ENCODE data around the gene KPNA2. TPM values are rescaled to one million over a fixed set of nuclear protein-coding genes. Genes with fewer than 3 reads are reported as not detected.
A peak's percentile ranks its signal among the peaks of the same experiment; 100 is the strongest.

The KPNA2 gene
- total and polyA plus RNA-seq, 11 donors, result 10.6 to 50.7 (median 20.4) TPM

DNA sequence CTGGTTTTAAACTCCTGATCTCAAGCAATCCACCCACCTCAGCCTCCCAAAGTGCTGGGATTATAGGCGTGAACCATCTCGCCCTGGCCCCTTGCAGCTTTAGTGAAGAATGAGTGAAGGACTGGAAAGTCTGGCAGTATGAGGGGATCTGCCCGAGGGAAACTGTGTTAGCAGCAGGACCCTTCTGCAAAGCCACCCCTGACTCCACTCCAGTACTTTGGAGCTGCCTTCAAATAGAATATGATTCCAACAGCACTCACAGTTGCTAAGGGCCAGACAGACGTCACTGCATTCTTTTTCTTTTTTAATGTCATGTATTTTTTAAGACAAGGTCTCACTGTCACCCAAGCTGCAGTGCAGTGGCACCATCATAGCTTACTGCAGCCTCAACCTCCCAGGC lies 52.3 kb downstream of the KPNA2 start:
- WGBS, 4 donors, result 69 to 81% (median 77%) methylated on average over 4 of the region's 4 CpGs
- Histone ChIP-seq H3K36me3 (no peaks in the 10 kb centered on the region), H3K27ac (no peak overlapping the region), H3K4me1 (peaks cover 0 to 43% (median 3%) of the 10 kb centered on the region in 12 donors), H3K9me3 (no peaks in the 10 kb centered on the region), H3K4me3 (no peak overlapping the region), H3K27me3 (no peaks in the 10 kb centered on the region)
- DNase-seq, result no peak
- peak in 2 of 4 donors; percentile 49 to 53 for ATAC-seq
- intact Hi-C loops (cut with DNase I), result no loop called here
- TF ChIP-seq CTCF (IDR thresholded peaks at IDR 0.05) (no peak), POLR2A (IDR thresholded peaks at IDR 0.05) (no peak)

- WGBS, 4 donors, result 13 to 32% (median 25%) methylated on average over 3 of the region's 3 CpGs
- peak overlapping the region in 2 of 12 donors; percentile 31 to 42 for H3K27ac ChIP-seq
- ATAC-seq (peak; percentile 76 to 92 (median 84)), DNase-seq (peak in 4 of 5 donors; percentile 49 to 68 (median 60))
- no peak overlapping the region for H3K4me3 ChIP-seq
- H3K27me3 ChIP-seq, result no peaks in the 10 kb centered on the region
- H3K36me3 ChIP-seq, result no peaks in the 10 kb centered on the region
- TF ChIP-seq POLR2A (IDR thresholded peaks at IDR 0.05), result no peak
- no peak for TF ChIP-seq CTCF (IDR thresholded peaks at IDR 0.05)
- no peaks in the 10 kb centered on the region for H3K9me3 ChIP-seq
- intact Hi-C loops (cut with DNase I), result loop anchor here in 1 of 10 donors (10.0 kb wide), 1 partner anchor 55 kb away; the partner anchor contains the start of gene KPNA2
- H3K4me1 ChIP-seq, result peaks cover 0 to 43% (median 3%) of the 10 kb centered on the region in 12 donors
Observed at GRCh38 chr17:68089881-68090280, 54.3 kb downstream of the KPNA2 start.

DNA sequence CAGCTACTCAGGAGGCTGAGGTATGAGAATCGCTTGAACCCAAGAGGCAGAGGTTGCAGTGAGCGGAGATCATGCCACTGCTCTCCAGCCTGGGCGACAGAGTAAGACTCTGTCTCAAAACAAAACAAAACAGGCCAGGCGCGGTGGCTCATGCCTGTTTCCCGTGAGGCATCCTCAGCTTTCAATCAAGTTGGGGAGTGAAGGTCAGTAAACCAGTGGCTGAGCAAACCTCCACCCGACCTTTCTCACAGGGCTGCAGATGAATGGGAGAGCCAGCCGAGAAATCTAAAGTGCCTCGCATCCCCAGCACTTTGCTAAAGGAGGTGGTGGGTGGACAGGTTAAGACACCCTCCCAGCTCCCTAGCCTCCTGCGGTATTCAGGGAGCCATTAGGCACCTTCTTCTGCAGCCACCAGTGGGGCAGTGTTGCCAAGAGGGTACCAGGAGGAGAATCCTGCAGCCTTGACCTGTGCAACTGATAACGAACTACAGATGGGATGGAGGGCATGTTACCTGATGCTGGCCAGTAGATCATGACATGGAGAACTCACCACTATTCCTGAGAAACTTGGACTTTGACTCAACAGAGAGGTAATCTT lies 59.0 kb downstream of the KPNA2 start:
- Histone ChIP-seq H3K4me1 (peaks cover 0 to 12% (median 0%) of the 10 kb centered on the region in 12 donors), H3K9me3 (no peaks in the 10 kb centered on the region), H3K36me3 (no peaks in the 10 kb centered on the region), H3K27me3 (no peaks in the 10 kb centered on the region), H3K27ac (no peak overlapping the region), H3K4me3 (no peak overlapping the region)
- DNase-seq, result no peak
- intact Hi-C loops (cut with DNase I), result loop anchor here in 1 of 10 donors (10.0 kb wide), 1 partner anchor 60 kb away; the partner anchor contains the start of gene KPNA2
- ATAC-seq, result no peak
- no peak for TF ChIP-seq CTCF (IDR thresholded peaks at IDR 0.05)
- no peak for TF ChIP-seq POLR2A (IDR thresholded peaks at IDR 0.05)
- WGBS, 4 donors, result 87 to 90% (median 88%) methylated on average over 11 of the region's 11 CpGs

DNA sequence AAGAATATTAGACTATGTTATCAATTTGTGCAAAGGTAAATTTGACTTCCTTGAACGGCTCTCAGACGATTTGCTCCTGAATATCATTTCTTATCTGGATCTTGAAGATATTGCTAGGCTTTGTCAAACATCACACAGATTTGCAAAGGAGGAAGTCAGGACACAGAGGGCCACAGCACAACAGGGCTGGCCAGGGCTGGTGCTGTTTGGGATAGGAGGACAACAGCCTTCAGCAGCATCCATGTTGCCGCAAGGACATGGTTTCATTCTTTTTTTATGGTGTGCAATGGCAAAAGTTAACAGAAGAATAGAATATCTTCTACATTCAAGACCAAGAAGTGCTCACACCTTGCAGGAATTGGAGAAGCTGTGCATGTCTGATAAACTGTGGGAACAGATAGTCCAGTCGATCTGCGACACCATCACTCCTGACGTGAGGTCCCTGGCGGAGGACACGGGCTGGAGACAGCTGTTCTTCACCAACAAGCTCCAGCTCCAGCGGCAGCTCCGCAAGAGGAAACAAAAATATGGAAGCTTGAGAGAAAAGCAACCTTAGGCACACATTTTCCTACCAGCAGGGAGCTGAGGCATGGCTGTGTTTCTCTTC lies 59.8 kb downstream of the KPNA2 start:
- Histone ChIP-seq H3K36me3 (no peaks in the 10 kb centered on the region), H3K4me3 (no peak overlapping the region), H3K27me3 (no peaks in the 10 kb centered on the region), H3K9me3 (no peaks in the 10 kb centered on the region), H3K27ac (no peak overlapping the region), H3K4me1 (peaks cover 0 to 5% (median 0%) of the 10 kb centered on the region in 12 donors)
- no peak for TF ChIP-seq CTCF (IDR thresholded peaks at IDR 0.05)
- no peak for TF ChIP-seq POLR2A (IDR thresholded peaks at IDR 0.05)
- DNase-seq (no peak), ATAC-seq (no peak)
- intact Hi-C loops (cut with DNase I), result loop anchor here in 1 of 10 donors (10.0 kb wide), 1 partner anchor 61 kb away; the partner anchor contains the start of gene KPNA2
- 81 to 90% (median 87%) methylated on average over 10 of the region's 10 CpGs for WGBS, 4 donors

All from heart left ventricle (tissue), 16 donors.